B cell (primary cell): ENCODE measurements around the gene CD38. TPM values are rescaled to one million over a fixed set of nuclear protein-coding genes. Genes with fewer than 3 reads are reported as not detected.

Experiments
- ATAC-seq: fragments of 200-7000 bp; cut with Tn5 transposase; one replicate; pipeline ENCODE4 v1.10.0; 2021; ENCODE audit warnings: low read depth, mild to moderate bottlenecking, moderate number of reproducible peaks, moderate library complexity
- CTCF ChIA-PET: fragments of 350-600 bp; sonication (Branson Sonifier 250); formaldehyde crosslinking; loops from one replicate; lab custom pipeline; 2021; ENCODE audit warnings: antibody characterized with exemption, inconsistent platforms; lab: Charles Lee
- POLR2A ChIA-PET: fragments of 350-600 bp; sonication (Branson Sonifier 250); formaldehyde crosslinking; loops from one replicate; lab custom pipeline; 2021; ENCODE audit warnings: antibody characterized with exemption; lab: Charles Lee
- DNase-seq: peaks from one replicate; pipeline ENCODE4 v3.0.0; 2013
- H2AFZ ChIP-seq: 2 replicates; pipeline ENCODE4 v1.6.1; 2012; ENCODE audit warnings: mild to moderate bottlenecking, low read depth, low read length; ENCODE audit not compliant: insufficient read depth, poor library complexity, severe bottlenecking
- H3K27ac ChIP-seq, 2 donors: 1 replicate in 1 of 2; 2 replicates in 1 of 2; pipeline ENCODE4 v1.5.1; 2012 to 2013; ENCODE audit warnings: low read length in 2 of 2, mild to moderate bottlenecking in 2 of 2, moderate library complexity in 1 of 2
- H3K27me3 ChIP-seq, 4 experiments: fragments of 200-600 bp in 1 of 4; sonication (generic) in 1 of 4; replicated peaks in 1 of 4; 1 replicate in 2 of 4; 2 replicates in 2 of 4; pipeline versions ENCODE4 v1.6.1 to v1.7.0; 2013 to 2016; ENCODE audit warnings: low read length in 3 of 4, mild to moderate bottlenecking in 2 of 4, mixed read lengths in 1 of 4, moderate library complexity in 1 of 4; ENCODE audit not compliant: insufficient read depth in 4 of 4, control insufficient read depth in 3 of 4; ENCODE audit errors: control extremely low read depth in 1 of 4
- H3K36me3 ChIP-seq, 2 experiments: replicated peaks in 1 of 2; 1 replicate in 1 of 2; 2 replicates in 1 of 2; pipeline versions ENCODE4 v1.6.1 to v1.7.1; 2013; ENCODE audit warnings: low read length in 1 of 2; ENCODE audit not compliant: insufficient read depth in 2 of 2, control insufficient read depth in 1 of 2; ENCODE audit errors: control extremely low read depth in 1 of 2, extremely low read depth in 1 of 2
- H3K4me1 ChIP-seq, 2 donors: fragments of 200-600 bp in 1 of 2; sonication (generic) in 1 of 2; 1 replicate in 1 of 2; 2 replicates in 1 of 2; pipeline versions ENCODE4 v1.5.1 to v1.6.1; 2013 to 2017; ENCODE audit warnings: low read length in 2 of 2; ENCODE audit not compliant: control insufficient read depth in 2 of 2, insufficient read depth in 2 of 2
- H3K4me2 ChIP-seq: replicated peaks from 2 replicates; pipeline ENCODE3; 2012; ENCODE audit warnings: mild to moderate bottlenecking, low read depth, low read length; ENCODE audit not compliant: poor library complexity, severe bottlenecking
- H3K4me3 ChIP-seq, 5 experiments: fragments of 200-600 bp in 1 of 5; sonication (generic) in 1 of 5; 1 replicate in 3 of 5; 2 replicates in 2 of 5; pipeline versions ENCODE4 v1.5.1 to v1.7.0; 2011 to 2016; ENCODE audit warnings: low read length in 4 of 5, mild to moderate bottlenecking in 4 of 5, low read depth in 2 of 5, control low read depth in 1 of 5, moderate library complexity in 1 of 5; ENCODE audit not compliant: insufficient read depth in 1 of 5; ENCODE audit errors: control extremely low read depth in 1 of 5, extremely low read depth in 1 of 5
- H3K79me2 ChIP-seq: fragments of 200-600 bp; sonication (generic); one replicate; pipeline ENCODE4 v1.6.0; 2016; ENCODE audit warnings: low read length; ENCODE audit not compliant: control insufficient read depth, insufficient read depth
- H3K9ac ChIP-seq: fragments of 200-600 bp; sonication (generic); 2 replicates; pipeline ENCODE4 v1.6.1; 2017; ENCODE audit warnings: mild to moderate bottlenecking, low read length, moderate library complexity
- H3K9me3 ChIP-seq, 3 donors: one replicate each; pipeline versions ENCODE4 v1.6.1 to v1.7.1; 2013; ENCODE audit warnings: low read length in 2 of 3; ENCODE audit not compliant: control insufficient read depth in 2 of 3, insufficient read depth in 1 of 3; ENCODE audit errors: control extremely low read depth in 1 of 3
- H4K20me1 ChIP-seq: 2 replicates; pipeline ENCODE4 v1.6.0; 2012; ENCODE audit warnings: mild to moderate bottlenecking, low read length; ENCODE audit not compliant: insufficient read depth, control insufficient read depth, poor library complexity, severe bottlenecking
- H3K27ac Mint-ChIP-seq: one replicate; pipeline ENCODE4 v1.8.0; 2021; ENCODE audit warnings: mixed read lengths
- H3K27me3 Mint-ChIP-seq: one replicate; pipeline ENCODE4 v1.8.0; 2021; ENCODE audit warnings: mixed read lengths
- H3K4me1 Mint-ChIP-seq: one replicate; pipeline ENCODE4 v1.8.0; 2021; ENCODE audit warnings: mixed read lengths
- H3K4me3 Mint-ChIP-seq: one replicate; pipeline ENCODE4 v1.8.0; 2021; ENCODE audit warnings: mixed read lengths
- H3K9me3 Mint-ChIP-seq: one replicate; pipeline ENCODE4 v1.8.0; 2022; ENCODE audit warnings: mixed read lengths; ENCODE audit not compliant: insufficient read depth
- CTCF ChIP-seq: fragments of 200-600 bp; IDR thresholded peaks from one replicate; pipeline ENCODE4 v1.8.0; 2022; ENCODE audit warnings: antibody characterized with exemption, mild to moderate bottlenecking
- EZH2 ChIP-seq: IDR thresholded peaks from 2 replicates; pipeline ENCODE4 v1.6.1; 2012; ENCODE audit warnings: borderline replicate concordance, low read depth, mild to moderate bottlenecking, moderate library complexity, low read length; ENCODE audit not compliant: insufficient read depth, poor library complexity, severe bottlenecking
- WGBS: methylation state at CpG from one replicate; pipeline ENCODE4 v1.1.5; 2013; ENCODE audit warnings: missing lambda C conversion rate; ENCODE audit not compliant: insufficient coverage; 5-methylcytosine and 5-hydroxymethylcytosine counted together
- intact Hi-C: fragments of 100-400 bp; cut with micrococcal nuclease; formaldehyde crosslinking; loops from one replicate; pipeline ENCODE4 v1.10.0; 2022
- polyA plus RNA-seq: library from polyadenylated mRNA; depleted of rRNA; stranded (reverse); fragments of >200 nt; gene quantifications from 2 replicates; pipeline ENCODE4 v1.2.3, GENCODE V29; 2012
- total RNA-seq, 2 donors: library from RNA; stranded (reverse); fragments of 120-200 nt in 1 of 2; gene quantifications; 1 replicate in 1 of 2; 2 replicates in 1 of 2; pipeline versions ENCODE4 v1.2.3 to v1.2.4, GENCODE V29; 2013 to 2022

The CD38 gene
- total and polyA plus RNA-seq, 2 donors (not counting 1 experiment from before 2014, with no cell fraction given): 10.1 to 12.9 TPM

- TF ChIP-seq EZH2 (no peak), CTCF (no peak)
- H3K27me3 Mint-ChIP-seq: no peaks in the 10 kb centered on the region
- no peak overlapping the region for H3K9ac ChIP-seq
- H3K4me3 Mint-ChIP-seq: no peak overlapping the region
- peaks cover 0 to 4% of the 10 kb centered on the region in 2 donors for H3K4me1 ChIP-seq
- WGBS: no CpG with 5 or more reads among the region's 1 CpG
- no peak for DNase-seq
- H3K4me3 ChIP-seq: no peak overlapping the region
- H3K27ac Mint-ChIP-seq: no peak overlapping the region
- H3K4me1 Mint-ChIP-seq: no peaks in the 10 kb centered on the region
- H3K9me3 ChIP-seq: no peaks in the 10 kb centered on the region
- no peak overlapping the region for H3K27ac ChIP-seq
- H3K4me2 ChIP-seq: no peak overlapping the region
- ChIA-PET POLR2A (no interaction called here), CTCF (no interaction called here)
- H3K79me2 ChIP-seq: no peaks in the 10 kb centered on the region
- no peak overlapping the region for H2AFZ ChIP-seq
- no peaks in the 10 kb centered on the region for H3K27me3 ChIP-seq
- intact Hi-C loops: no loop called here
- peaks cover 6% of the 10 kb centered on the region for H3K9me3 Mint-ChIP-seq
- H3K36me3 ChIP-seq: peaks cover 0 to 6% of the 10 kb centered on the region in 2 experiments
- no peaks in the 10 kb centered on the region for H4K20me1 ChIP-seq
- no peak for ATAC-seq
Measured at GRCh38 chr4:15833801-15834200, 55.7 kb downstream of the CD38 start.

- H3K4me3 ChIP-seq: no peak overlapping the region
- H3K4me1 ChIP-seq: peaks cover 0 to 4% of the 10 kb centered on the region in 2 donors
- peaks cover 2 to 17% of the 10 kb centered on the region in 2 experiments for H3K36me3 ChIP-seq
- H3K9ac ChIP-seq: no peak overlapping the region
- ChIA-PET POLR2A (no interaction called here), CTCF (no interaction called here)
- no peak for TF ChIP-seq CTCF
- no peak for TF ChIP-seq EZH2
- H3K27ac ChIP-seq: no peak overlapping the region
- H3K4me2 ChIP-seq: no peak overlapping the region
- no peak for DNase-seq
- H3K9me3 ChIP-seq: peaks cover 0 to 2% (median 0%) of the 10 kb centered on the region in 3 donors
- Mint-ChIP-seq H3K27me3 (no peaks in the 10 kb centered on the region), H3K4me1 (no peaks in the 10 kb centered on the region), H3K9me3 (no peaks in the 10 kb centered on the region), H3K4me3 (no peak overlapping the region), H3K27ac (no peak overlapping the region)
- ATAC-seq: no peak
- H3K79me2 ChIP-seq: no peaks in the 10 kb centered on the region
- H3K27me3 ChIP-seq: no peaks in the 10 kb centered on the region
- H4K20me1 ChIP-seq: no peaks in the 10 kb centered on the region
- intact Hi-C loops: no loop called here
- no peak overlapping the region for H2AFZ ChIP-seq
Measured at GRCh38 chr4:15836362-15836761, 58.2 kb downstream of the CD38 start.
